Liver (tissue), 3 donors: ENCODE data around the gene TOX2.

Source experiments
- EGR1 ChIP-seq, 2 donors: IDR thresholded peaks; 2 replicates each; pipeline ENCODE4 v1.6.1; 2016 to 2018; ENCODE audit warnings: antibody characterized with exemption in 2 of 2, low read depth in 2 of 2
- GABPA ChIP-seq, 2 donors: IDR thresholded peaks in 1 of 2; conservative IDR thresholded peaks in 1 of 2; 2 replicates each; pipeline ENCODE4 v1.6.1; 2016; ENCODE audit warnings: antibody characterized with exemption in 2 of 2, mild to moderate bottlenecking in 1 of 2, moderate library complexity in 1 of 2
- HNF4G ChIP-seq: IDR thresholded peaks from 2 replicates; pipeline ENCODE4 v1.6.1; 2016; ENCODE audit warnings: antibody characterized with exemption
- JUND ChIP-seq, 2 donors: IDR thresholded peaks; 2 replicates each; pipeline ENCODE4 v1.6.1; 2016; ENCODE audit warnings: antibody characterized with exemption in 2 of 2
- TAF1 ChIP-seq: conservative IDR thresholded peaks from 2 replicates; pipeline ENCODE4 v1.6.1; 2016; ENCODE audit warnings: antibody characterized with exemption, mild to moderate bottlenecking
- YY1 ChIP-seq: IDR thresholded peaks from 2 replicates; pipeline ENCODE4 v1.6.1; 2016; ENCODE audit warnings: antibody characterized with exemption, mild to moderate bottlenecking
- TF ChIP-seq, protein P1 (sequence below): fragments of 150-350 bp; IDR thresholded peaks from 2 replicates; pipeline ENCODE4 v1.5.1; 2017; ENCODE audit warnings: improper control_type of control experiment, low read depth, low read length; ENCODE audit not compliant: missing input control
- TF ChIP-seq, protein P2 (sequence below): IDR thresholded peaks from 2 replicates; pipeline ENCODE4 v1.6.1; 2016; ENCODE audit warnings: antibody characterized with exemption
- donor health status: healthy.
- donor health status: healthy.

- TF ChIP-seq, protein P1, sequence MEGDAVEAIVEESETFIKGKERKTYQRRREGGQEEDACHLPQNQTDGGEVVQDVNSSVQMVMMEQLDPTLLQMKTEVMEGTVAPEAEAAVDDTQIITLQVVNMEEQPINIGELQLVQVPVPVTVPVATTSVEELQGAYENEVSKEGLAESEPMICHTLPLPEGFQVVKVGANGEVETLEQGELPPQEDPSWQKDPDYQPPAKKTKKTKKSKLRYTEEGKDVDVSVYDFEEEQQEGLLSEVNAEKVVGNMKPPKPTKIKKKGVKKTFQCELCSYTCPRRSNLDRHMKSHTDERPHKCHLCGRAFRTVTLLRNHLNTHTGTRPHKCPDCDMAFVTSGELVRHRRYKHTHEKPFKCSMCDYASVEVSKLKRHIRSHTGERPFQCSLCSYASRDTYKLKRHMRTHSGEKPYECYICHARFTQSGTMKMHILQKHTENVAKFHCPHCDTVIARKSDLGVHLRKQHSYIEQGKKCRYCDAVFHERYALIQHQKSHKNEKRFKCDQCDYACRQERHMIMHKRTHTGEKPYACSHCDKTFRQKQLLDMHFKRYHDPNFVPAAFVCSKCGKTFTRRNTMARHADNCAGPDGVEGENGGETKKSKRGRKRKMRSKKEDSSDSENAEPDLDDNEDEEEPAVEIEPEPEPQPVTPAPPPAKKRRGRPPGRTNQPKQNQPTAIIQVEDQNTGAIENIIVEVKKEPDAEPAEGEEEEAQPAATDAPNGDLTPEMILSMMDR = no peak
- TF ChIP-seq JUND (IDR thresholded peaks at IDR 0.05) (no peak), YY1 (no peak), HNF4G (no peak), TAF1 (no peak), GABPA (IDR thresholded peaks at IDR 0.05 in 1 of 2, conservative IDR thresholded peaks at IDR 0.05 in 1 of 2) (no peak), EGR1 (IDR thresholded peaks at IDR 0.05; ENCODE audit: low read depth in 2 of 2) (no peak)
- TF ChIP-seq, protein P2, sequence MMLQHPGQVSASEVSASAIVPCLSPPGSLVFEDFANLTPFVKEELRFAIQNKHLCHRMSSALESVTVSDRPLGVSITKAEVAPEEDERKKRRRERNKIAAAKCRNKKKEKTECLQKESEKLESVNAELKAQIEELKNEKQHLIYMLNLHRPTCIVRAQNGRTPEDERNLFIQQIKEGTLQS = no peak
Observed at GRCh38 chr20:44015733-44016103, 101.1 kb downstream of the TOX2 start.
